HG02870 (cell line): ENCODE results near the gene TMEM117.
"Not testable (repeated sequence)": the region's sequence is repeated elsewhere in the genome, so short reads cannot be mapped to it uniquely, and the experiment has no call there.

Source experiments
- ATAC-seq: cut with Tn5 transposase; IDR thresholded peaks from one replicate; pipeline ENCODE4 v1.9.1; 2021; ENCODE audit warnings: mild to moderate bottlenecking, moderate library complexity; ENCODE audit not compliant: unreplicated experiment

The TMEM117 gene

DNA sequence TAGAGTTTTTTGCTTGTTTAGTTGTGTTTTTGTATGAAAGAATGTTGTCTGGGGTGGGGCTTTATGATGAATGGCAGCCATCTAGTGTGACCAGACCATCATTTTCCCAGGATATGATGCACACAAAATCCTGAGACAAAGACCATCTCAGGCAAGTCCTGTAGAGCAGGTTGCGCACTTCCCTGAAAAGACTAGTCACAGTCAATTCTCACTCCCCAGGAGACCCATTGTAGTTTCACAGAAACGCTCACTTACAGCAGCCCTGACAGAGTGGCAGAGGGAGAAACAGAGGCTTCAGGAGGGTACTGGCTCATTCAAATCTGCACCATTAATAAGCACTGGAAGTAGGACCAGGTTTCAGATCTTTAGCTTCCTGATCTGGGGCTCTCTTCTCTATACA is 183.2 kb downstream of the TMEM117 start:
- ATAC-seq, result no peak

DNA sequence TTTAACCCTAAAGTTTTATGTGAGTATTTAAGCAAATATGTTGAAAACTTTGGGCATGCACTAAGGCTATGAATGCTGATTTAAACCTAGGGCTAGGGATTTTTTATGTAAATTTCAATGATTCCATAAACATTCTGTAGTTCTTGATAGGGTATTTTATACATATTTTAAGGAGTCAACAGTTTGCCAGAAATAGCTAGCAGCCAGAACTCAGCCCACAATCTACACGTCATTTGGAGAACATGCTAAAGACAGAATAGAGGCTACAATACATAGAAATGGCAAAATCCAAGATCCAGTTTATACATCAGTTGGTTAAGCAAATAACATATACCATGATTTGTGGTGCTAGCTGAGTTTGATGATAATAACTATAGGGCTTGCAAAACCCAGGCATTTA is 184.7 kb downstream of the TMEM117 start:
- no peak for ATAC-seq

GRCh38 chr12:44021471-44021971 is 185.6 kb downstream of the TMEM117 start:
- peak; percentile 85 for ATAC-seq

- no peak for ATAC-seq
Observed at GRCh38 chr12:44025499-44025898, 189.6 kb downstream of the TMEM117 start.

GRCh38 chr12:44026046-44026445 is 190.2 kb downstream of the TMEM117 start:
- ATAC-seq, result no peak

GRCh38 chr12:44026926-44027325 is 191.0 kb downstream of the TMEM117 start:
- not testable (repeated sequence) for ATAC-seq

DNA sequence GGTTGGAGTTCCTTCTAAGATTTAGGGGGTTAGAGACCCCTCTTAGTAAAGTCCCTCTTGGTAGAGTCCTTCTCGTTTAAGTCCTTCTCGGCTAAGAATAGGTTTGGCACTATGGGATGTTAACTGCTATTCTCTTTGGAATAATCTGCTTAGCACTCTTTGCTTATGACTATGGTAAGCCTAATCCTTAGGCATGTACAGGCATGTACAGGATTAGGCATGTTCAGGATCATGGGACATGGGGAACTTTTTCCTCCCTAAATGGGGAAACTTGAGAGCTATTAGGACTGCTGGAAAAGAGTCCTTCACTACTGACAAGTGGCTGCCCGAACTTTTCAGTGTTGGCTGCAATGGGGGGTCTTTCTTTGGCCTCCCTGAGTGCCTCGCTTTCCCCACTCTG is 193.3 kb downstream of the TMEM117 start:
- ATAC-seq, result no peak

- no peak for ATAC-seq
Observed at GRCh38 chr12:44031472-44032185, 195.7 kb downstream of the TMEM117 start.

- no peak for ATAC-seq
Observed at GRCh38 chr12:44034906-44035305, 199.0 kb downstream of the TMEM117 start.

DNA sequence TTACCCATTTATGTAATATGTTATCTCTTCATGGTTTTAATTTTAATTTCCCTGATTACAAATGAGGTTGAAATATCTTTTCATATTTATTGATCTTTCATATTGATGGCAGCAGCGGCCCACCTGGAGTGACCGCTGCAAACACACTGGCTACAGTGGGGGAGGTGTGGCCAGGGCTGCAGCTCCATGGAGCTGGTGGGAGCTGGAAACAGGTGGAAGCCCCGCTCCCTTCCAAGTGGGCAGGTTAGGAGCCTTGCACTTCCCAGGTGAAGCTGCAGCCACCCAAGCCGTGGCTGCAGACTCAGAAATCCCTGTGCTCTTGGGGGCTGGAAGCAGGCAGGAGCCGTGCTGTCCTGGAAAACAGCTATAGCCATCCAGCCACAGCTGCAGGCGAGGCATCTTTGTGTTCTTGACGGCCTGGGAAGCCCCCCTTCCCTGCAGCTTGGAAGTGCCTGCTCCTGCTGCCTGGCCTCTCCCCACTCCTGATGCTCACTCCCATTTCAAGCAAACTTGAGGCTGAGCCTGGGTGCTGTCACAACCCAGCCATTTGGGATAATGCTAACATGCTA is 201.1 kb downstream of the TMEM117 start:
- no peak for ATAC-seq

GRCh38 chr12:44038411-44038810 is 202.5 kb downstream of the TMEM117 start:
- no peak for ATAC-seq

GRCh38 chr12:44044491-44044890 is 208.6 kb downstream of the TMEM117 start:
- ATAC-seq, result not testable (repeated sequence)

- no peak for ATAC-seq
Observed at GRCh38 chr12:44046732-44047417, 211.0 kb downstream of the TMEM117 start.

DNA sequence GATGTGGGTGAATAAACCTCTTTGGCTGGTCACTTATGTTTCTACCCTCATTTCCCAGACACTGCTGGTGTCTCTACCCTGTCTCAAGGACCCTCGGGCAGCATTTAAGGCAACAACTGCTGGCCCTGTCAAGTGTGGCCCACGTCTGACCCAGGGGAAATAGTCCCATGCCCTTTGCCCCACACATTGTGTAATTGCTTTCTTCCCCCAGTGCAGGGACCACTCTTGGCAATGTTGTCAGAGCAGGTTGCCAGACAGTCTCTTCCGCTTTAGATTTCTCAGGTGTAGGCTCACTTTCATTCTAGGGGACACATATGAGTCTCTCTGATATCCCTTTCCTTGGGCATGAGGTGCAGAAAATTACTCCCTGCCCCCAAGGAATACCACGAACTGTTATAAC is 216.7 kb downstream of the TMEM117 start:
- ATAC-seq, result no peak

GRCh38 chr12:44053549-44054127 is 217.8 kb downstream of the TMEM117 start:
- no peak for ATAC-seq

- ATAC-seq, result no peak
Observed at GRCh38 chr12:44054281-44054680, 218.4 kb downstream of the TMEM117 start.

DNA sequence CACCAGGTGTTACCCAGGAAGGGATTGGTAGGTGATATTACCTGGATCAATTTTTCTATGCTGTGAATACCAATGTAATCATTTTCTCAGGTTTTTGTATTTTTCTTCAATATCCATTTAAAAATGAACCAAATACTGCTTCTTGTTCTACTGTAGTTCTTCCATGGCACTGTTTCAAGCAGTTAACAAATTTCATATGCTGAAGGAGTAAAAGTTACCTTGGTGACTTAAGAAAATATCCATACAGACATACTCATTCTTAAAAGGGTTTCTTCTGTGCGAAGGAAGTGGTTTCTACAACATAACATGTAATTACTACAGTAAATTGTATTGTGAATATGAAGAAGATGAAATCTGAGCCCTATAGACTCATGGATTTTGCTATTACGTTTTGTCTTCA is 222.5 kb downstream of the TMEM117 start:
- no peak for ATAC-seq

- no peak for ATAC-seq
Observed at GRCh38 chr12:44059476-44059875, 223.6 kb downstream of the TMEM117 start.

- no peak for ATAC-seq
Observed at GRCh38 chr12:44063671-44064070, 227.8 kb downstream of the TMEM117 start.

GRCh38 chr12:44076871-44077270 is 241.0 kb downstream of the TMEM117 start:
- no peak for ATAC-seq

- ATAC-seq, result no peak
Observed at GRCh38 chr12:44077294-44077693, 241.4 kb downstream of the TMEM117 start.

- ATAC-seq, result no peak
Observed at GRCh38 chr12:44078273-44078672, 242.4 kb downstream of the TMEM117 start.
